HG02610 (cell line): ENCODE results near the gene GPBP1.
A peak's percentile ranks its signal among the peaks of the same experiment; 100 is the strongest.
"Not testable (repeated sequence)": the region's sequence is repeated elsewhere in the genome, so short reads cannot be mapped to it uniquely, and the experiment has no call there.

Experiments
- ATAC-seq: cut with Tn5 transposase; IDR thresholded peaks from one replicate; pipeline ENCODE4 v1.9.1; 2021; ENCODE audit warnings: mild to moderate bottlenecking, moderate library complexity; ENCODE audit not compliant: unreplicated experiment

Gene GPBP1

GRCh38 chr5:57276353-57276752 is 102.5 kb downstream of the GPBP1 start:
- no peak for ATAC-seq

GRCh38 chr5:57277085-57277484 is 103.2 kb downstream of the GPBP1 start:
- ATAC-seq = no peak

- no peak for ATAC-seq
Observed at GRCh38 chr5:57280853-57281252, 107.0 kb downstream of the GPBP1 start.

- not testable (repeated sequence) for ATAC-seq
Observed at GRCh38 chr5:57285084-57285483, 111.2 kb downstream of the GPBP1 start.

- ATAC-seq = no peak
Observed at GRCh38 chr5:57291894-57292293, 118.0 kb downstream of the GPBP1 start.

- ATAC-seq = no peak
Observed at GRCh38 chr5:57292336-57292735, 118.5 kb downstream of the GPBP1 start.

- peak; percentile 49 for ATAC-seq
Observed at GRCh38 chr5:57298295-57298984, 124.6 kb downstream of the GPBP1 start.

GRCh38 chr5:57298985-57299491 is 125.2 kb downstream of the GPBP1 start:
- peak; percentile 42 for ATAC-seq

- no peak for ATAC-seq
Observed at GRCh38 chr5:57299986-57300385, 126.1 kb downstream of the GPBP1 start.

- ATAC-seq = no peak
Observed at GRCh38 chr5:57302164-57302563, 128.3 kb downstream of the GPBP1 start.

- ATAC-seq = no peak
Observed at GRCh38 chr5:57302643-57303042, 128.8 kb downstream of the GPBP1 start.

GRCh38 chr5:57303985-57304384 is 130.1 kb downstream of the GPBP1 start:
- ATAC-seq = no peak

GRCh38 chr5:57304931-57305330 is 131.1 kb downstream of the GPBP1 start:
- ATAC-seq = no peak

GRCh38 chr5:57306359-57306758 is 132.5 kb downstream of the GPBP1 start:
- ATAC-seq = no peak

GRCh38 chr5:57307516-57307915 is 133.7 kb downstream of the GPBP1 start:
- no peak for ATAC-seq

GRCh38 chr5:57309022-57309421 is 135.2 kb downstream of the GPBP1 start:
- ATAC-seq = not testable (repeated sequence)

- no peak for ATAC-seq
Observed at GRCh38 chr5:57311251-57311650, 137.4 kb downstream of the GPBP1 start.

GRCh38 chr5:57311921-57312735 is 138.3 kb downstream of the GPBP1 start:
- ATAC-seq = no peak

- no peak for ATAC-seq
Observed at GRCh38 chr5:57313716-57314115, 139.9 kb downstream of the GPBP1 start.
